NCI-H748 treated with DMSO at 0.1 percent for 48 hours (cell line): ENCODE data around the gene LAMB1.

Experiments
- DNase-seq: peaks from one replicate; lab custom pipeline; 2025; lab: John Stamatoyannopoulos, UW

Gene LAMB1

GRCh38 chr7:108017776-108018151 is 14.8 kb upstream of the LAMB1 start:
- no peak for DNase-seq

GRCh38 chr7:108016841-108017775 is 14.1 kb upstream of the LAMB1 start:
- DNase-seq, result peak; percentile 37

GRCh38 chr7:108015740-108016139 is 12.8 kb upstream of the LAMB1 start:
- no peak for DNase-seq

GRCh38 chr7:108014747-108015682 is 12.1 kb upstream of the LAMB1 start:
- DNase-seq, result no peak

GRCh38 chr7:108014215-108014614 is 11.3 kb upstream of the LAMB1 start:
- no peak for DNase-seq

GRCh38 chr7:108012499-108013430 is 9.8 kb upstream of the LAMB1 start:
- DNase-seq, result no peak

- no peak for DNase-seq
Observed at GRCh38 chr7:108010377-108010776, 7.4 kb upstream of the LAMB1 start.

- DNase-seq, result no peak
Observed at GRCh38 chr7:108009873-108010272, 6.9 kb upstream of the LAMB1 start.

- DNase-seq, result no peak
Observed at GRCh38 chr7:108008827-108009226, 5.9 kb upstream of the LAMB1 start.

GRCh38 chr7:108008240-108008639 is 5.3 kb upstream of the LAMB1 start:
- DNase-seq, result no peak

- no peak for DNase-seq
Observed at GRCh38 chr7:108007762-108008161, 4.8 kb upstream of the LAMB1 start.

GRCh38 chr7:108007261-108007660 is 4.3 kb upstream of the LAMB1 start:
- no peak for DNase-seq

GRCh38 chr7:108004220-108005142 is 1.5 kb upstream of the LAMB1 start:
- no peak for DNase-seq

- no peak for DNase-seq
Observed at GRCh38 chr7:108003599-108003935, 606 bp upstream of the LAMB1 start.

GRCh38 chr7:108001764-108002725 is 916 bp downstream of the LAMB1 start:
- DNase-seq, result peak; percentile 7

- no peak for DNase-seq
Observed at GRCh38 chr7:108000875-108001763, 1.8 kb downstream of the LAMB1 start.

- DNase-seq, result no peak
Observed at GRCh38 chr7:107999779-108000560, 3.0 kb downstream of the LAMB1 start.
